ENCODE data around the gene HES7.
"Not testable (repeated sequence)": the region's sequence is repeated elsewhere in the genome, so short reads cannot be mapped to it uniquely, and the experiment has no call there.

The HES7 gene

DNA sequence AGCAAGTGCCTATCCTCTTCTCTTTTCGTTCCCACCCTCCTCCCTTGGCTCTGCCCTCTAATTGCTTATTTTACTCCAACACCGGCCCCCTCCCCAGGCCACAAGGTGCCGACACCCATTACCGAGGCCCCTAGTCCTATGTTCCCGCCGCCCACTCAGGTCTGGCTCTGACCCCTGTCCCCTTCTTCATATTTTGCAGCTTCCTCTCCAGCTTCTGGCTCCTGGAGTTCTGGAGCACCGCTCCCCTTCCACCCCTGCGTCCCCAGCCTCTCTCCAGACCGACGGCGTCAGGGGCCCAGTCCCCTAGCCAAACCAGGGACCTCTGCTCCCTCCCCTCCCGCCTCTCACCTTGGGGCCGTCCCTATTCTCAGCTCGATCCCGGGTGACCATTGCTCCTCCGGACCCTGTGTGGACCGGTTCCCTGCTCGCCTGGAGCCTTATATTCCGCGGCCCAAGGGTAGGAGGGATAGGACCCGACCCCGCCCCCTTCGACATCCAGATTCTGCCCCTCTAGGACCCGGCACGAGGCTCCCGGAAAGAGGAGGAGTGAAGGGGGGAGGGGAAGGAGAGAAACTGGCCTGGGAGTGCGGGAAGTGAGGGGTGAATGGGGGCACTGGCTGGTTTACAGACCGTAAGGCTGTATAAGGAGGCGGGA, at the start of gene HES7:
Gene HES7 (minus strand): TSS at position 412 of the 655 bp plus-strand sequence. CDS start 22 bp downstream, at position 390.
- DNase-seq, result peak; percentile 32

DNA sequence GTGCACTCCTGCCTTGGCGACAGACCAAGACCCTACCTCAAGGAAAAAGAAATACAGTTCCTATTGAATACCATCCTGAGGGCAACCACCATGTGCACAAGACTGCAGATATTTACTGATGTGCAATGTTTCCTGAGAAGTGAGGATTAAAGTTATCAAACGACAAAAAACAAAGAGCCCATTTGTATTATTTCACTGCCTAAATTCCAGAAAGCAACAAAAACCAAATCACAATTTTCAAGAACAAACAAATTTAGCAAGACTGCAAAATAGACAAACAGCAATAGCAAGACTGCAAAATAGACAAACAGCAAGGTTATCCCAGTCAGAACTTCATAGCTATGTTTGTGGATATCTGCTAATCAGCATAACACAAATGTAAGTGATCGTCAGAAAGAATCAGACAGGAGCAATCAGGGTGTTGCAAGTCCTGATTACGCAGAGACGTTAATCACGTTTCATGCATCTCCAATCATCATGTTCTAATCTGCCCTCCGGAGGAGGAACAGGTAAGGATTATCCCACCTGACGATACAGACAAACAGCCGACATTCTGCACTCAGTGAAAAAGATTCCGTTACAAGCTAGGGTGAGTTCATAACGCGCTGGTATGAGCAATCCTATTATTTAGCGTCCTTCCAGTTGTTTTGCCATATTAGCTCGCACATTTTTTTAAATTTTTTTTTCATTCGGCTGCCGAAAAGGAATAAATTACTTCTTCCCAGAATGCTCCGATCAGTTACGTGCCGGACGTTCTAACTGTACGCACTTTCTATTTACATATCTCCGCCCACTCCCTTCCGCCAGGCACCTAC, 49.4 kb upstream of the HES7 start:
- DNase-seq, result peak; percentile 61

DNA sequence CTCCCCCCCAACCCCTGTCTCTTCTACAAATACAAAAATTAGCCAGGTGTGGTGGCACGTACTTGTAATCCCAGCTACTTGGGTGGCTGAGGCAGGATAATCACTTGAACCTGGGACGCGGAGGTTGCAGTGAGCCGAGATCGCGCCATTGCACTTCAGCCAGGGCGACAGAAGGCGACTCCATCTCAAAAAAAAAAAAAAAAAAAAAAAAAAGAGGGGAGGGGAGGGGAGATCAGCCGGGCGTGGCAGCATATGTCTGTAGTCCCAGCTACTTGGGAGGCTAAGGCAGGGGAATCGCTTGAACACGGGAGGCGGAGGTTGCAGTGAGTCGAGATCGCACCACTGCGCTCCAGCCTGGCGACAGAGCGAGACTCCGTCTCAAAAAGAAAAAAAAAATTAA, 46.3 kb upstream of the HES7 start:
- DNase-seq, result not testable (repeated sequence)

DNA sequence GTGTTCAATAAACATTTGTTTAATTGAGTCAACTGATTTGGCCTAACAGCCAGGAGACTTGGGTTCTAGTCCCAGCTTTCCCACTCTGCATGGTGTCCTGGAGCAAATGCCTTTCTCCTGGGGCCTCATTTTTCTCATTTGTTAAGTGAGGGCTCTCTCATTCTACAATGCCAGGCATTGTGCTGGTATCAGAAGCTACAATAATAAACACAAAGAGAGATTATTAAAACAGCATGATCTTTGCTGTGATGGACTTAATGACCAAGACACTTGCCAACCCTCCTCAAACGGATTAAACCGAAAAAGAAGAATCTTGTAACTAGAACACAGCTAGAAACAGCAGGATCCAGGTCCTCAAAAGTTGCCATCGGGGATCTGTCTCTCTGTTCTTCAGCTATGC, 43.6 kb upstream of the HES7 start:
- no peak for DNase-seq

DNA sequence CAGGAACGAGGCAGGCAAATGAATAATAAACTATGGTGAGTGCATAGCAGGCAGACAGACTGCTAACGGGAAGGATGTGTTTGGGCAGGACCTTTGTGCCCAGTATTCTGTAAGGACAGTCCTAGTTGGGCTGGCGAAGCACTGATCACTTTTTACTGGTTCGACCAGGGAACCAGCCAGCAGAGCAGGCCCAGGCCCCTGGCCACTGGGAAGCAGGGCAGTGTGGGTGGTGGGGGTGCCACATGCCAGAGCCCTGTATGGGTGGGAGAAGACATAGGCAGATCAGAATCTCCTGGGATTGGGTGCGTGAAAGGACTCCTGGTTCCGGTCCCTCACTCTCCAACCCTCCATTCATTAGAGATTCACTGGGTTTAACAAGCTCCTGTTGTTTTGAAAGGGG, 42.8 kb upstream of the HES7 start:
- no peak for DNase-seq

DNA sequence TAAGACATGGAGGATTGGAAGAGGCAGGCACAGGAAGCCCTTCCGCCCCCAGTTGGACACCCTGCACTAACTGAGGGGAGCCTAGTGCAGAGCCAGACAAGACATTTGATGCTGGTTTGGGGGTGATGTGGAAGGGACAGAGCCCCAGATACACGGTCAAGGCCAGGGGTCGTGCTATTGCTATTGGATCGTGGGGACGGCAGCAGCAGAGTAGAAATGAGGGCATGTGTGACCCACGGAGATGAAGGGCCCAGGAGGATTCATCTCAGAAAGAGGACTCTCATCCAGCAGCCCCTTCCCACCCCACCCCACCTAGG, 40.9 kb upstream of the HES7 start:
- DNase-seq, result no peak

DNA sequence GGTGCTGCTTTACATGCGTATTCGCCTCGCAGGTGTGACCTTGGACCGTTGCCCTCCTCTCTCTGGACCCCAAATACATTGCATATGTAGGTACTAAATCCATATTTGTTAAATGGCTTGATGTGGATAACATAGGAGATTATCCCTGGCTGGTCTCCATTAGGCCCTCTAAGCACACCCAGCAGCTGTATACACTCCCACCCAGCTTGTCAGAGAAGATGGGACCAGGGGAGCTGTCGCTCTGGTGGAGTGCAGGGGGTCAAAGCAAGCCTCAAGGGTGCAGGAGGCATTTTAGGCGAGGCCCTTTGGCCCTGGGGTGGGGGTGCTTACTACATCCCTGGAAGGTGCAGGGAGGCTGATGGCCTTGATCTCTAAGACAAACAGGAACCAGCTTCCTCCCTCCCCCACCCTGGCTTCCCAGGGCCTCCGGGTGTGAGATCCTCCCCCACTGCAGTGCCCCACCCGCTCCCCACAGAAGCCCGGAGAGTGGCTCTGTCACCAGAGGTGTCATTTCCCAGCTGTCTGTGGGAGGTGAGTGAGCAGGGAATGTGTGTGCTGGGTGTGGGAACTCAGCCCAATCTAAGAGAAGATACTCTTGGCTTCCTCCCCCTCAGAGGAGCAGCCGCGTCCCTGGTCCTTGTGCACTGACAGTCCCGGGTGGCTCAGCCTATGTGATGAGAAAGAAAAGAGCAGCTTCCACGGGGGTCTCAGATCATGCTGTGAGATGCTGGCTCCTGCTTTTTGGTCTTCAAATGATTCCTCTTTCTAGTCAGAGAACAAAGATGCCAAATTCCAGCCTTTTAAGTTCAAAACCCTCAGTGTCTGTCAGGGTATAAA, 40.3 kb upstream of the HES7 start:
- DNase-seq, result no peak

DNA sequence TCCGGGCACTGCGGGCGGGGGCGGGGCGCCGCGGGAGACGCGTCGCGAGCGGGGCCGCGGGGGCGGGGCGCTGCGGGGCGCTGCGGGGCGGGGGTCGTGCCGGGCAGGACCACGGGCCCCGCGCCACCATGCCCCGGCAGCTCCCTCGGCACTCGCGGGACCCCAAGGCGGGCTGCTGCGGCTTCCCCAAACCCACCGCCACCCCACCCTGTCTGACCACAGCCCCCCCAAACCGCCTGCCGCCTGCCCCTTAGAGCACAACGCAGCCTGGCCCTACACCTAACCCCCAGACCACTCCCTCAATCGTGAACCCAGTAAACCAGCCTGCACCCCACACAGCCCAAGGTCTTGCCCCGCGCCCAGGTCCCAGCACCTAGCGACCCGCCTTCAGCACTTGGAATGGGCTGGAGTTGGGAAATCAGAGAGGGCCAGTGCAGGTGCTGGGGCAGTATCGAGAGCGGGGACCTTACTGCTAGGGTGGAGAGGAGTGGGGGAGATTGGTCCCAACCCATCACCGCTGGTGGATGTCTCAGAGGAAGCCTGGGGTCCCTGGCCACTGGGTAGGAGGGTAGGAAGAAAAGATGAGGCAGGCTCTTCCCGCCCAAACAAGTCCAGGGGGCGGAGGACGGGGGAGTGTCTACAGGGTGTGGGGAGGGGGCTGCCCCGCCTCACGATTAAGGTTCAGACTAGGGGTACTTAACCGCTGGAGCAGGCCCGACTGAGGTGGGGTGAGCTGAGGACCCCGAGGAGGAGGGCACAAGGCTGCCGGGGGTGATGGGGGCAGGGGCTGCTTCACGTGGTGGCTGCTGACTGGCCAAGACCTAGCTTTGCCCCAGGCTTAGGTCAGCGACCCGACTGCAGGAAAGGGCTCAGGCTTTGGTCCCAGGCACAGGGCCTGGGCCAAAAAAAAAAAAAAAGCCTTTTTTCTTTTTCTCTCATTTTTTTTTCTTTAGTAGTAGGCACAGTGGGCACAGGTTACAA, 39.4 kb upstream of the HES7 start:
- DNase-seq, result peak; percentile 49

DNA sequence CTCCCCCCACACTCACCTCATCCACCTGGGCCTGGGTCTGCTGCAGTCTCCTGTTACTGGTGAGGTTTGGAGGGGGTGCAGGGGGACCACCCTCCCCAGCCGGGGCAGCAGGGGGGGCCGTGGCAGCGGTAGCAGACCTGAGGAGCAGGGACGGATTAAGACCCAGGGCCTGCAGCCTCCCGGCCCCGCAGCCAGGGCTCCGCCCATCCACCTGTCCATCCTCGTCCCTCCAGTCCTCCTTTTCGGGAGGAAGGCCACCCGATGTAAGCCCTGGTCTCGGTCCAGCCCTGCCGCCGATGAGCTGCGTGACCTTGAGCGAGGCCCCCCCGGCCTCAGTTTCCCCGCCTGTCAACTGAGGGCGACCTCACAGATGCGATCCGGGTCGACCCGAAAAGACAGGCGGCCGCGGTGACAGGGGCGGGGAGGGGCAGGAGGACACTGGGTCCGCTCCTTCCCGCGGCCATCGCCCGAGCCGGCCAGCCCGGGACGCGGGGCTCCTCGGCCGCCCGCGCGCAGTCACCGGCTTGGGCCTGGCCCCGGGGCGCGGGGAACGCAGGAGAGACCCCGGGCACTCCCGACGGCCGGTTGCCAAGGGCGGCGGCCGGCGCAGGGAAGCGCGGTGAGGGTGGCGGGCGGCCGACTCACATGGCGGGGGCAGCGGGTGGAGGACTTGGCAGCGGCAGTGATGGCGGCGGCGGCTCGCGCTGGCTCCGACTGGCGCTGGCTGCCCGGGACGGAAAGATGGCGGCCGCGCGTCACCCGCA, 38.5 kb upstream of the HES7 start, which contains the start of gene VAMP2:
Gene VAMP2 (minus strand): TSS at position 716 of the 764 bp plus-strand sequence. CDS start 69 bp downstream, at position 647.
- peak; percentile 88 for DNase-seq

DNA sequence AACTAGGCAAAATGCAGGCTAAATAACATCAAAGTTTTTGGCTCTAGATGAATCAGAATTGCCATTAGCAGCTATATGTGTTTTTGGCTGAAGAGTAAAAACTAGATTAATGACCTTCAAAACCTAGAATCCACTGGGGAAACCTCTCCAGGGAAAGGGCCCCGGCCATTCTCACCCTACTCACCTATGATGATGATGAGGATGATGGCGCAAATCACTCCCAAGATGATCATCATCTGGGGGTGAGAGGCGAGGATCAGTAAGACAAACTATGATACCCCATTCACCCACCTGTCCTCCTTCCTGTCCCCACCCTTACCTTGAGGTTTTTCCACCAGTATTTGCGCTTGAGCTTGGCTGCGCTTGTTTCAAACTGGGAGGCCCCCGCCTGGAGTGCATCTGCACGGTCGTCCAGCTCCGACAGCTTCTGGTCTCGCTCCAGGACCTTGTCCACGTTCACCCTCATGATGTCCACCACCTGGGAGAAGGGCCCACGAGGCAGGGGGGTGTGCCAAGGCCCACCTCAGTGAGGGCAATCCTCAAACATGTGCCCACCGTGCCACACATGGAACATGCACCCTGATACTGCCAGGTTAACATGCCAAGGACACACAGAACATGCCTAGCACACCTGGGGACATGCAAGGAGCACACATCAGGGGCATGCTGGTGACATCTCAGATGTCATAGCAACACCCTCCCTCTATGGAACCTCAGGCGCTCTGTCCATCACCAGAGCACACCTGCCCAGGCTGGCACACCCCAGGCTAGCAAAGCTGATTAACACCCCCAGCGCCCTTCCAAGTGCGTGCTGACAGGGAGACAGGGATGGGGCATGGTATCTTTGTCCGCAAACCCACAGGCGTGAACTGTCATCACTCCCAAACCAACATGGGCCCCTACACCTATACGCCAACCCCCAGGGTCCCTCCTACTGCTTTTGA, 37.7 kb upstream of the HES7 start:
- DNase-seq, result no peak

DNA sequence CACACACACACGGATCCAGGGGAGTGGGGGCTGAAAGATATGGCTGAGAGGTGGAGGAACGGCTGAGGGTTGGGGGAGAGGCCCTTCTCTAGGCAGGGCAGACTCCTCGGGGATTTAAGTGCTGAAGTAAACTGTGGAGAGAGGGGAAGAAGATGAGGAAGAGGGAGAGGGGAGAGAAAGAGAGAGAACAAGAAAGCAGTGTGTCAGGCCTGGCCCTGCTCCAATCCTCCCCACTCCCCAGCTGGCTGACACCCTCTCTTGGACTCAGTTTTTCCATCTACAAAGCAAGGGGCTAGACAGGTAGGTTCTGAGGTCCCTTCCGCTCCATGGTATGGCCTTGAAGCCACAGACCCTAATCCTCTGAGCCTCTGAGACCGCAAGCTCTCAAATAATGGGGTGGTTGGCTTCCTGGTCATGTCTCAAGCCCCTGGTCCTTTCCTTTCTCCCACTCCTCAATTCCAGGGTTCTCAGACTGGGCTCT, 36.9 kb upstream of the HES7 start:
- peak; percentile 24 for DNase-seq

DNA sequence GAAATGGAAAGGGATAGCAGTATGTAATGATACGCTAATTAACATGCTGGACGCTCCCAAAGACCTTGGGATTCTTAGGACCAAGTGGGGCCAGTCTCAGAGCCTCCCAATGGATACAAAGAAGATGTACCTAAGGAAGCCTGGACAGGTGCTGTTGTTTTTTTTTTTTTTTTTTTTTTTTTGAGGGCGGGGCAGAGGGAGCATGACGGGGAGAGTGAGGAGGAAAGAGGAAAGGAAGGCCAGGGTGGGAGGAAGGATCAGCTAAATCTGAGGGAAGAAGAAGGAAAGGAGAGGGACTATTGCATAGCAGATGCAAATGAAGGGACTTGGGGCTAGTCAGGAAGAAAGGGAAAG, 36.3 kb upstream of the HES7 start:
- DNase-seq, result no peak

DNA sequence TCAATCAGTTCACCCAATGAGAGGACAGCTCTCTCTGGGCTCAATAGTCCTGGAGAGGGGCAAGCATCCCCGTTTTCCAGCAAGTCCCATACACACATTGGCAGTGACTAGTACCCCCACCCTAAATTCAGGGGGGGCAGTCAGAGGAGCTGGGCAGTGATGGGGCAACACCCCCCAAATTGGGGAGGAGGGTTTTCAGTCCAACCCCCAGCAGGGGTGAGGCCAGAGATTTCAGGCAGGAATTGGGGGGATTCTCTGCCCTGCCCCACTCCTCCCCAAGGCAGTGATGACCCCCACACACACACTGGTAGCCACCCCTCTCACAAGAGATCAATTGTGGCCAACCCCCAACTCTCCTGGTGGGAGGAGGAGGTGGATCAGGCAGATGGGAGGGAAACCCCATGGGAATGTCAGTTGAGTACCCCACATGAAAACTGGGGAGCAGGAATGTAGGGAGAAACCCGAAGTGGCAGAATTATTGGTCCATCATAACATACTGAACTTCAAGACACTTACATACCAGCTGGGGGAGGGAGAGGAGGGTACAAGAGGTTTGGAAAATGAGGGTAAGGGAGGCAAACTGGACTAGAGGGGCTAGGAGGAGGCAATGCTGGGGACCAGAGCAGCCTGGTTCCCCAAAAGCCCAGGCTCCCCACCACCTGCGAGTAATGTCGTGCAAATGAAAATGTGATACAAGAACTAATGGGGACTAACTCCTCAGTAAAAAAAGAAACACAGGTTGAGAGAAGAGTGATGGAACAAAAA, 35.7 kb upstream of the HES7 start:
- DNase-seq, result peak; percentile 26

DNA sequence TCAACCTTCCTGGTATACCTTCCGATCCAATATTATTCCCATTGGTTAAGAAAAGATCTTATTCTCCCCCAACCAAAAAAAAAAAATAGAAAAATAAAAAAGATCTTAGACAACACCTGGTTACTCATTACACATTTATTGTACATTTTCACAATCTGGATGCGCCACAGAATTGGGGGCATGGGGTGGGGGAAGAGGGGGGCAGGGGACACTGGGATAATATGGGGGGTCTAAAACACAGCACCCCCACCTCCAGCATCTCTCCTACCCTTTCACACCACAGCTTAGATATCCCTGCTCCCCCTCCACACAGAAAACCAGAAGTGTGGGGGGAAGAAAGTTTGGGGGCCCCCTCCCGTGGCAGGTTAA, 35.1 kb upstream of the HES7 start:
- no peak for DNase-seq

DNA sequence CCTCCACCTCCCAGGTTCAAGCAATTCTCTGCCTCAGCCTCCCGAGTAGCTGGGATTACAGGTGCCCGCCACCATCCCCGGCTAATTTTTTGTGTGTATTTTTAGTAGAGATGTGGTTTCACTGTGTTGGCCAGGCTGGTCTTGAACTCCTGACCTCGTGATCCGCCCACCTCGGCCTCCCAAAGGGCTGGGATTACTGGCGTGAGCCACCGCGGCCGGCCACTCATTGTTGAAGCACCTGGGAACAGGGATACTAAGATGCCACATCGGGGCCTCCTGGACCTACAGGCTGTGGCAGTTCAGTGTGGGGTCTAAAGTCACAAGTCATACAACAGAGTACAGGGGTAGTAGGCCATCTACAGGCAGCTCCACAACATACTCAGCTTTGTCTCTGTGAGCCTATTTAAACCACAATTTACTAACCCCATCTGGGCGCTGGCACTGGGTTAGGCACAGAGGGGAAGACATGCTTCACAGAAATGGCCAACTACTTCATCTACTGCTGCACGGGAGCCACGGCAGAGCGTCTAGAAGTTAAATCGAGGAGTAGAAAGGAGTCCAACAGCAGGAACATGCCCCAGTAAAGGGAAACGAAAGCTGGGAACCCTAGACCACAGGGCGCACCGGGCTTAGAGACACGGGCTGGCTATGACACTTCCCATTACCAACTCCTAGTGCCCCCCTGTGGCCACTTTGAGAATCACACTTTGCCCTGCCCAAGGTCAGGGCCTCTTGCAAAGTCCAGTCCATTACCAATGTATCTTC, 34.5 kb upstream of the HES7 start:
- DNase-seq, result peak; percentile 92

DNA sequence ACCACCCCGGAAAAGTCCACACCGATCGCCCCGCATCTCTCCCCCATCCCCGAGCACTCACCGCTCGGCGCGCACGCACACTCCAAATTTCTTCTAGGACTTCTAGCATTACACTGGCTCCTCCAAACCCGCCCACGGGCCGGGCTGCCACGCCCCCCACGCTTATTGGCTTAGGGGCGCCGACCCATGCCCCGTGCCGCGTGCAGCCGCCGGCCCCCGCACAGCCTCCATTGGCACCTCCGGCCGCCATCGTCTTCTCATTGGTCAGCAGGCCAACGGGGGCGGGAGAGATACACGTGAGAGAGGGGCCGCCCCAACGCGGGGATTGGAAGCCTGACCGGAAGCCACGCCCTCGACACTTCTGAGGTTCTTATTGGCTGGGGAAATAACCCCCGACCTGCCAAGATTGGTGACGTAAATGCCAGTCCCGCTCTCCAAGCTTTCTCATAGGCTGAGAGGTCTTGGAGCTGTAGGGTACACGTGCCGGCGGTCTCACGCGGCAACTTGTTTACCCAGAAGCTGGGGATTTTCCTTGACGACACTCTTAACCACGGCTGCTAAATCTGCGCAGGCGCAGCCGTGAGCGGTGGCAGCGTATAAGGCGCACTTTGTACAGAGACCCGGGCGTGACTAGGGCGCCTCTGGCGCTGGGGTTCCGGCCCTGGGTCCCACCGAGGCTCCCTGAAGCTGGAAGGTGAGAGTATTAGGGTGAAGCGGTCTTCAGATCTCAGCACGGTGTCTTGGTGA, 32.5 kb upstream of the HES7 start:
- peak; percentile 99 for DNase-seq

DNA sequence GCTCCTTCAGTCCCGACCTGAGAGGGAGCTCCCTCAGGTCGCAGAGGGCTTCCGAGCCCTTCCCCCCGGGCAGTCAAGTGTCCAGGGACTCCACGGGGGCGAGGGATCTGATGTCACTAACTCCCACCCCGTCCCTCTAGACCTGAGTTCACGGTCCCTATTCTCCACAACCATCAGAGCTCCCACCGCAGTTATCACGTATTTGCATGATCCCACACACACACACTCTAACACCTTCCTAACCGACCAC, 32.0 kb upstream of the HES7 start:
- no peak for DNase-seq
